ENCODE measurements around the gene NPRL2.
A peak's percentile ranks its signal among the peaks of the same experiment; 100 is the strongest.
"Not testable (repeated sequence)": the region's sequence is repeated elsewhere in the genome, so short reads cannot be mapped to it uniquely, and the experiment has no call there.

The NPRL2 gene

GRCh38 chr3:50326182-50326541, 24.4 kb downstream of the NPRL2 start:
- DNase-seq: no peak

GRCh38 chr3:50325497-50326181, 24.9 kb downstream of the NPRL2 start:
- DNase-seq: no peak

GRCh38 chr3:50325113-50325480, 25.5 kb downstream of the NPRL2 start:
- no peak for DNase-seq

GRCh38 chr3:50324351-50325112, 26.0 kb downstream of the NPRL2 start:
- no peak for DNase-seq

GRCh38 chr3:50323614-50324199, 26.9 kb downstream of the NPRL2 start:
- no peak for DNase-seq

- DNase-seq: no peak
Observed at GRCh38 chr3:50323092-50323600, 27.4 kb downstream of the NPRL2 start.

GRCh38 chr3:50322386-50323091, 28.0 kb downstream of the NPRL2 start, which contains the start of gene HYAL2:
HYAL2 (minus strand) TSS chr3:50322745; CDS start chr3:50320489, 2,256 bp downstream.
- no peak for DNase-seq

GRCh38 chr3:50322115-50322385, 28.5 kb downstream of the NPRL2 start:
- no peak for DNase-seq

- peak; percentile 55 for DNase-seq
Observed at GRCh38 chr3:50321336-50322114, 29.1 kb downstream of the NPRL2 start.

GRCh38 chr3:50320853-50321335, 29.7 kb downstream of the NPRL2 start:
- peak; percentile 55 for DNase-seq

- no peak for DNase-seq
Observed at GRCh38 chr3:50319894-50320625, 30.5 kb downstream of the NPRL2 start.

- DNase-seq: no peak
Observed at GRCh38 chr3:50319181-50319893, 31.2 kb downstream of the NPRL2 start.

GRCh38 chr3:50318615-50319014, 32.0 kb downstream of the NPRL2 start:
- DNase-seq: no peak

GRCh38 chr3:50318163-50318562, 32.4 kb downstream of the NPRL2 start:
- no peak for DNase-seq

- DNase-seq: no peak
Observed at GRCh38 chr3:50317300-50317699, 33.3 kb downstream of the NPRL2 start.

- DNase-seq: no peak
Observed at GRCh38 chr3:50316657-50317242, 33.8 kb downstream of the NPRL2 start.

- no peak for DNase-seq
Observed at GRCh38 chr3:50314816-50315215, 35.8 kb downstream of the NPRL2 start.

- no peak for DNase-seq
Observed at GRCh38 chr3:50314342-50314741, 36.2 kb downstream of the NPRL2 start.

- not testable (repeated sequence) for DNase-seq
Observed at GRCh38 chr3:50312041-50312440, 38.5 kb downstream of the NPRL2 start.

- no peak for DNase-seq
Observed at GRCh38 chr3:50304601-50305000, 46.0 kb downstream of the NPRL2 start.

Measured in NCI-H774 (cell line).